Measurements from ENCODE around the gene MMP15. TPM values are rescaled to one million over a fixed set of nuclear protein-coding genes. Genes with fewer than 3 reads are reported as not detected.

MMP15 gene
- polyA plus RNA-seq, 1 donor (not counting 4 experiments of a cell fraction or from before 2014, with no cell fraction given), result 3.7 TPM

- no peak overlapping the region for H3K4me3 ChIP-seq (ENCODE audit: control insufficient read depth in 2 of 3, extremely low read depth in 1 of 3, insufficient read depth in 2 of 3, low read depth in 1 of 3, low read length in 3 of 3)
- H4K20me1 ChIP-seq (ENCODE audit: control insufficient read depth, extremely low read depth, insufficient read depth, low read length), result no peaks in the 10 kb centered on the region
- H3K79me2 ChIP-seq (ENCODE audit: control insufficient read depth, insufficient read depth, low read length), result no peaks in the 10 kb centered on the region
- no peak overlapping the region for H2AFZ ChIP-seq (ENCODE audit: control insufficient read depth, low read length)
- H3K4me1 ChIP-seq (ENCODE audit: control insufficient read depth, extremely low read depth, insufficient read depth, low read length), result no peaks in the 10 kb centered on the region
- FAIRE-seq (no peak), DNase-seq (ENCODE audit: low read depth, low spot score) (no peak)
- dilution Hi-C loops (cut with MboI; ENCODE audit: extremely low pct_ligation_motif_present, low sequenced_read_pairs), result no loop called here
- no peaks in the 10 kb centered on the region for H3K9me1 ChIP-seq (ENCODE audit: control insufficient read depth, extremely low read depth, insufficient read depth, low read length)
- H3K27ac ChIP-seq (ENCODE audit: control insufficient read depth, insufficient read depth, low read length), result no peak overlapping the region
- no peaks in the 10 kb centered on the region for H3K9me3 ChIP-seq (ENCODE audit: control insufficient read depth, low read depth, low read length)
- H3K36me3 ChIP-seq (ENCODE audit: control insufficient read depth in 2 of 2, extremely low read depth in 1 of 2, insufficient read depth in 2 of 2, low read length in 2 of 2), result peaks cover 0 to 3% of the 10 kb centered on the region in 2 experiments
- H3K4me2 ChIP-seq (ENCODE audit: control insufficient read depth, extremely low read depth, insufficient read depth, low read depth, low read length), result no peak overlapping the region
- no peak overlapping the region for H3K9ac ChIP-seq (ENCODE audit: control insufficient read depth, extremely low read depth, insufficient read depth, low read length)
- TF ChIP-seq EZH2 (IDR thresholded peaks at IDR 0.05; ENCODE audit: low read length) (no peak), CTCF (optimal IDR thresholded peaks at IDR 0.05 in 1 of 3, IDR thresholded peaks at IDR 0.05 in 1 of 3, conservative IDR thresholded peaks at IDR 0.05 in 1 of 3; ENCODE audit: extremely low read depth in 1 of 3, insufficient read depth in 2 of 3, low read length in 3 of 3) (no peak)
- no peaks in the 10 kb centered on the region for H3K27me3 ChIP-seq (ENCODE audit: control insufficient read depth, extremely low read depth, insufficient read depth, low read length)
Measured at GRCh38 chr16:58044266-58045019, 18.9 kb downstream of the MMP15 start.

DNA sequence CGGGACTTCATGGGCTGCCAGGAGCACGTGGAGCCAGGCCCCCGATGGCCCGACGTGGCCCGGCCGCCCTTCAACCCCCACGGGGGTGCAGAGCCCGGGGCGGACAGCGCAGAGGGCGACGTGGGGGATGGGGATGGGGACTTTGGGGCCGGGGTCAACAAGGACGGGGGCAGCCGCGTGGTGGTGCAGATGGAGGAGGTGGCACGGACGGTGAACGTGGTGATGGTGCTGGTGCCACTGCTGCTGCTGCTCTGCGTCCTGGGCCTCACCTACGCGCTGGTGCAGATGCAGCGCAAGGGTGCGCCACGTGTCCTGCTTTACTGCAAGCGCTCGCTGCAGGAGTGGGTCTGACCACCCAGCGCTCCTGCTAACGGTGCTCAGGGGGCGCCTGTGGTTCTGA is 19.5 kb downstream of the MMP15 start:
- H3K4me1 ChIP-seq (ENCODE audit: control insufficient read depth, extremely low read depth, insufficient read depth, low read length), result no peaks in the 10 kb centered on the region
- TF ChIP-seq EZH2 (IDR thresholded peaks at IDR 0.05; ENCODE audit: low read length) (no peak), CTCF (optimal IDR thresholded peaks at IDR 0.05 in 1 of 3, IDR thresholded peaks at IDR 0.05 in 1 of 3, conservative IDR thresholded peaks at IDR 0.05 in 1 of 3; ENCODE audit: extremely low read depth in 1 of 3, insufficient read depth in 2 of 3, low read length in 3 of 3) (no peak)
- no peaks in the 10 kb centered on the region for H3K9me1 ChIP-seq (ENCODE audit: control insufficient read depth, extremely low read depth, insufficient read depth, low read length)
- H3K27ac ChIP-seq (ENCODE audit: control insufficient read depth, insufficient read depth, low read length), result no peak overlapping the region
- FAIRE-seq (no peak), DNase-seq (ENCODE audit: low read depth, low spot score) (no peak)
- H3K4me3 ChIP-seq (ENCODE audit: control insufficient read depth in 2 of 3, extremely low read depth in 1 of 3, insufficient read depth in 2 of 3, low read depth in 1 of 3, low read length in 3 of 3), result no peak overlapping the region
- H4K20me1 ChIP-seq (ENCODE audit: control insufficient read depth, extremely low read depth, insufficient read depth, low read length), result no peaks in the 10 kb centered on the region
- H3K9ac ChIP-seq (ENCODE audit: control insufficient read depth, extremely low read depth, insufficient read depth, low read length), result no peak overlapping the region
- dilution Hi-C loops (cut with MboI; ENCODE audit: extremely low pct_ligation_motif_present, low sequenced_read_pairs), result no loop called here
- no peak overlapping the region for H3K4me2 ChIP-seq (ENCODE audit: control insufficient read depth, extremely low read depth, insufficient read depth, low read depth, low read length)
- H3K79me2 ChIP-seq (ENCODE audit: control insufficient read depth, insufficient read depth, low read length), result no peaks in the 10 kb centered on the region
- no peak overlapping the region for H2AFZ ChIP-seq (ENCODE audit: control insufficient read depth, low read length)
- no peaks in the 10 kb centered on the region for H3K27me3 ChIP-seq (ENCODE audit: control insufficient read depth, extremely low read depth, insufficient read depth, low read length)
- H3K9me3 ChIP-seq (ENCODE audit: control insufficient read depth, low read depth, low read length), result no peaks in the 10 kb centered on the region
- peaks cover 0 to 3% of the 10 kb centered on the region in 2 experiments for H3K36me3 ChIP-seq (ENCODE audit: control insufficient read depth in 2 of 2, extremely low read depth in 1 of 2, insufficient read depth in 2 of 2, low read length in 2 of 2)

Measured in keratinocyte (primary cell).